ENCODE data around the gene CREBL2. TPM values are rescaled to one million over a fixed set of nuclear protein-coding genes. Genes with fewer than 3 reads are reported as not detected.

CREBL2 gene
- total and polyA plus RNA-seq, 10 of the 15 experiments (the other 5 are each of a cell fraction or from before 2014, with no cell fraction given): 4.6 to 19.1 (median 13.5) TPM

GRCh38 chr12:12606781-12607589 lies 4.7 kb upstream of the CREBL2 start (continued):
- TF ChIP-seq FOS (IDR thresholded peaks at IDR 0.05; ENCODE audit: borderline replicate concordance, extremely low read depth, insufficient read length): no peak
- TF ChIP-seq ATF3 (IDR thresholded peaks at IDR 0.05; ENCODE audit: borderline replicate concordance, extremely low read depth, low read depth, low read length): no peak
- no peak for TF ChIP-seq PAX5 (IDR thresholded peaks at IDR 0.05; ENCODE audit: borderline replicate concordance, low read depth, low read length)
- TF ChIP-seq SUPT20H (IDR thresholded peaks at IDR 0.05; ENCODE audit: borderline replicate concordance, control insufficient read depth, low read depth, low read length): no peak

- peak overlapping the region; percentile 71; the same call in 1 of the 2 replicates for H2AFZ ChIP-seq (ENCODE audit: control insufficient read depth, low read depth, low read length)
- H3K36me3 ChIP-seq (ENCODE audit: control insufficient read depth in 2 of 2, insufficient read depth in 2 of 2, low read length in 1 of 2): no peaks in the 10 kb centered on the region
- no peaks in the 10 kb centered on the region for H3K9me3 ChIP-seq (replicated peaks; ENCODE audit: control insufficient read depth, insufficient read depth, low read length)
- ChIA-PET RAD21 (ENCODE audit: unreplicated experiment) (interaction anchor here (0.7 to 5.2 kb wide), 26 partner anchors 9 to 275 kb away, joined by 3 to 103 read pairs (median 4); partner anchors contain the start of genes BORCS5 and DUSP16), SMC1A (ENCODE audit: uncharacterized antibody, unreplicated experiment) (interaction anchor here (0.8 to 4.9 kb wide), 33 partner anchors 17 to 523 kb away, joined by 3 to 102 read pairs (median 5); partner anchors contain the start of genes BORCS5 and DUSP16), POLR2A (interaction anchor here (0.6 to 1.5 kb wide), 7 partner anchors 25 to 232 kb away, joined by 3 to 5 read pairs (median 4); partner anchors contain the start of gene DUSP16), CTCF (interaction anchor here (0.6 to 4.4 kb wide), 24 partner anchors 9 to 527 kb away, joined by 3 to 70 read pairs (median 6); partner anchors contain the start of gene DUSP16)
- DNase-seq (ENCODE audit: low read depth, low spot score) (peak; percentile 57), FAIRE-seq (no peak), ATAC-seq (peak; percentile 36)
- H4K20me1 ChIP-seq (ENCODE audit: control insufficient read depth, insufficient read depth): no peaks in the 10 kb centered on the region
- no peak overlapping the region for H3K4me2 ChIP-seq (ENCODE audit: control insufficient read depth, insufficient read depth)
- in situ Hi-C loops (cut with MboI) (no loop called here), intact Hi-C loops (cut with micrococcal nuclease; ENCODE audit: unreplicated experiment) (loop anchor here (1.0 to 5.0 kb wide), 2 partner anchors 131 to 232 kb away; no protein-coding TSS in a partner anchor)
- H3K27ac ChIP-seq (ENCODE audit: control insufficient read depth, insufficient read depth): no peak overlapping the region
- no peaks in the 10 kb centered on the region for H3K27me3 ChIP-seq (replicated peaks in 1 of 2; ENCODE audit: control insufficient read depth in 2 of 2, insufficient read depth in 2 of 2, low read length in 1 of 2)
- H3K9ac ChIP-seq (ENCODE audit: control insufficient read depth, insufficient read depth, low read length): no peak overlapping the region
- no TSS peak for BruUV-seq (replicated peaks)
- H3K4me3 ChIP-seq: no peak overlapping the region
- 36% methylated on average over 1 of the region's 1 CpG for WGBS (ENCODE audit: insufficient coverage, insufficient replicate concordance, low lambda C conversion rate, missing lambda C conversion rate)
- peaks cover 12% of the 10 kb centered on the region for H3K79me2 ChIP-seq (ENCODE audit: control insufficient read depth, insufficient read depth, low read length)
- H3K4me1 ChIP-seq (ENCODE audit: control insufficient read depth, insufficient read depth, low read length): peaks cover 23% of the 10 kb centered on the region
- TF ChIP-seq ZNF687 (IDR thresholded peaks at IDR 0.05) (peak; percentile 82), RB1 (IDR thresholded peaks at IDR 0.05; ENCODE audit: borderline replicate concordance) (peak; percentile 20; the same call in 1 of the 2 replicates), ATF7 (IDR thresholded peaks at IDR 0.05; ENCODE audit: low read depth) (peak; percentile 55), ZBTB11 (CRISPR knock-in tag; IDR thresholded peaks at IDR 0.05) (no peak)
Measured at GRCh38 chr12:12608557-12608957, 3.1 kb upstream of the CREBL2 start.

Data from GM12878 (cell line).